Measurements from ENCODE around the gene CCDC172. TPM values are rescaled to one million over a fixed set of nuclear protein-coding genes. Genes with fewer than 3 reads are reported as not detected.

Gene CCDC172
- total RNA-seq, 1 experiment from 2014 or later = not detected

- no peaks in the 10 kb centered on the region for H3K36me3 ChIP-seq (ENCODE audit: control insufficient read depth, insufficient read depth, low read length)
- H3K27me3 ChIP-seq (replicated peaks; ENCODE audit: control insufficient read depth, insufficient read depth, low read length) = no peaks in the 10 kb centered on the region
- Mint-ChIP-seq H3K4me1 (ENCODE audit: low read depth, unreplicated experiment) (peaks cover 6% of the 10 kb centered on the region), H3K36me3 (ENCODE audit: insufficient read depth, unreplicated experiment) (no peaks in the 10 kb centered on the region), H3K9me3 (ENCODE audit: unreplicated experiment) (no peaks in the 10 kb centered on the region), H3K27ac (ENCODE audit: unreplicated experiment) (no peak overlapping the region), H3K4me3 (ENCODE audit: unreplicated experiment) (no peak overlapping the region), H3K27me3 (ENCODE audit: insufficient read depth, unreplicated experiment) (peaks cover 5% of the 10 kb centered on the region)
- no peak for TF ChIP-seq CTCF (IDR thresholded peaks at IDR 0.05; ENCODE audit: insufficient read depth in 1 of 2, low read depth in 1 of 2, low read length in 1 of 2, severe bottlenecking in 1 of 2, unreplicated experiment in 1 of 2)
- H3K4me3 ChIP-seq (ENCODE audit: low read depth, low read length) = no peak overlapping the region
- DNase-seq = no peak
- intact Hi-C loops (cut with micrococcal nuclease; ENCODE audit: unreplicated experiment) = no loop called here
- no TSS peak for BruUV-seq (replicated peaks)
- no peaks in the 10 kb centered on the region for H3K9me3 ChIP-seq
- ChIA-PET CTCF (no interaction called here), POLR2A (no interaction called here)
- no peaks in the 10 kb centered on the region for H3K4me1 ChIP-seq
Observed at GRCh38 chr10:116331815-116332214, 7.6 kb downstream of the CCDC172 start.

GRCh38 chr10:116336866-116337265 lies 12.6 kb downstream of the CCDC172 start:
- no peaks in the 10 kb centered on the region for H3K36me3 ChIP-seq (ENCODE audit: control insufficient read depth, insufficient read depth, low read length)
- Mint-ChIP-seq H3K27me3 (ENCODE audit: insufficient read depth, unreplicated experiment) (peaks cover 8% of the 10 kb centered on the region), H3K4me3 (ENCODE audit: unreplicated experiment) (no peak overlapping the region), H3K4me1 (ENCODE audit: low read depth, unreplicated experiment) (peaks cover 6% of the 10 kb centered on the region), H3K27ac (ENCODE audit: unreplicated experiment) (no peak overlapping the region), H3K36me3 (ENCODE audit: insufficient read depth, unreplicated experiment) (no peaks in the 10 kb centered on the region), H3K9me3 (ENCODE audit: unreplicated experiment) (no peaks in the 10 kb centered on the region)
- DNase-seq = no peak
- no peaks in the 10 kb centered on the region for H3K9me3 ChIP-seq
- TF ChIP-seq CTCF (IDR thresholded peaks at IDR 0.05; ENCODE audit: insufficient read depth in 1 of 2, low read depth in 1 of 2, low read length in 1 of 2, severe bottlenecking in 1 of 2, unreplicated experiment in 1 of 2) = no peak
- no TSS peak for BruUV-seq (replicated peaks)
- H3K27me3 ChIP-seq (replicated peaks; ENCODE audit: control insufficient read depth, insufficient read depth, low read length) = no peaks in the 10 kb centered on the region
- H3K4me1 ChIP-seq = no peaks in the 10 kb centered on the region
- CTCF ChIA-PET = no interaction called here
- H3K4me3 ChIP-seq (ENCODE audit: low read depth, low read length) = no peak overlapping the region
- intact Hi-C loops (cut with micrococcal nuclease; ENCODE audit: unreplicated experiment) = no loop called here
- POLR2A ChIA-PET = no interaction called here

- no TSS peak for BruUV-seq (replicated peaks)
- H3K27me3 Mint-ChIP-seq (ENCODE audit: insufficient read depth, unreplicated experiment) = peaks cover 16% of the 10 kb centered on the region
- TF ChIP-seq CTCF (IDR thresholded peaks at IDR 0.05; ENCODE audit: insufficient read depth in 1 of 2, low read depth in 1 of 2, low read length in 1 of 2, severe bottlenecking in 1 of 2, unreplicated experiment in 1 of 2) = no peak
- H3K36me3 Mint-ChIP-seq (ENCODE audit: insufficient read depth, unreplicated experiment) = no peaks in the 10 kb centered on the region
- no peaks in the 10 kb centered on the region for H3K4me1 Mint-ChIP-seq (ENCODE audit: low read depth, unreplicated experiment)
- no peaks in the 10 kb centered on the region for H3K9me3 ChIP-seq
- no peak for DNase-seq
- no peak overlapping the region for H3K4me3 ChIP-seq (ENCODE audit: low read depth, low read length)
- intact Hi-C loops (cut with micrococcal nuclease; ENCODE audit: unreplicated experiment) = no loop called here
- no peak overlapping the region for H3K27ac Mint-ChIP-seq (ENCODE audit: unreplicated experiment)
- H3K4me1 ChIP-seq = no peaks in the 10 kb centered on the region
- no peaks in the 10 kb centered on the region for H3K36me3 ChIP-seq (ENCODE audit: control insufficient read depth, insufficient read depth, low read length)
- POLR2A ChIA-PET = no interaction called here
- H3K4me3 Mint-ChIP-seq (ENCODE audit: unreplicated experiment) = no peak overlapping the region
- CTCF ChIA-PET = no interaction called here
- H3K9me3 Mint-ChIP-seq (ENCODE audit: unreplicated experiment) = no peaks in the 10 kb centered on the region
- H3K27me3 ChIP-seq (replicated peaks; ENCODE audit: control insufficient read depth, insufficient read depth, low read length) = no peaks in the 10 kb centered on the region
Observed at GRCh38 chr10:116352125-116352524, 27.9 kb downstream of the CCDC172 start.
